ENCODE results near the gene PM20D1. TPM values are rescaled to one million over a fixed set of nuclear protein-coding genes. Genes with fewer than 3 reads are reported as not detected.

Gene PM20D1
- total and polyA plus RNA-seq, 2 donors (not counting 1 experiment from before 2014, with no cell fraction given) = 2.0 to 3.3 TPM

DNA sequence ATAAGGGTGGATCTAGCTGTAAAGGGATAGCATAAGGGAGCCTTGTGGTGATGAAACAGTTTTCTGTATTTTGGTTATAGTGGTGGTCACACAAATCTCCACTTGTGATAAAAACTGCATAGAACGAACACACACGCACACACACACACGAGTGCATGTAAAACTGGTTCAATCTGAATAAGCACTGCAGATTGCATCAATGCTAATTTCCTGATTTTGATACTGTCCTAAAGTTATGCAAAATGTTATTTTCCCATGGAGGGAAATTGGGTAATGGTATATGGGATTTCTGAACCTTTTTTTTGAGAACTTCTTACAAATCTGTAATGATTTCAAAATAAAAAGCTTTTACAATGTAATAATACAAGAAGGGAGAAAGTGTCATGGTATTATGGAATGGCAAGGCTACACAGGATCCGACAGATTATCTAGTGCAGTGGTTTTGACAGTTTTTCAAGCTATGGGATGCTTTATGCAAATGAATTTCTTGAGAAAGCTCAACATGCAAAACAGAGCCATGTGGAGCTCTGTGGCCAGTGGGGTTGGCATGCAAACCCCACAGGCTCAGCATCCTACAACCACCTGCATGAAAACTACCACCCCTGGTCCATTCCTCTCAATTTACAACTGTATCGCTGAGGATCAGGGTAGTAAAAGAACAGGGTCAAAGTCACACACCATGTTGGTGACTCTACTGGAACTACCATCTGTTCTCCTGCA is 55.8 kb downstream of the PM20D1 start:
- ATAC-seq (ENCODE audit: low read depth) = peak; percentile 58
- no peak overlapping the region for H3K4me3 Mint-ChIP-seq
- CTCF ChIA-PET = interaction anchor here (0.6 to 12.1 kb wide), 12 partner anchors 11 to 317 kb away, joined by 3 to 434 read pairs (median 15); no protein-coding TSS in a partner anchor

More for the DNA sequence above, 55.8 kb downstream of the PM20D1 start:
- H3K27me3 Mint-ChIP-seq = no peaks in the 10 kb centered on the region
- Histone ChIP-seq H2AFZ (ENCODE audit: insufficient read depth, low read depth, low read length, poor library complexity, severe bottlenecking) (no peak overlapping the region), H3K4me1 (ENCODE audit: control insufficient read depth in 2 of 2, insufficient read depth in 2 of 2, low read length in 2 of 2) (peaks cover 5 to 27% of the 10 kb centered on the region in 2 donors), H3K9ac (ENCODE audit: low read length) (no peak overlapping the region), H3K36me3 (replicated peaks in 1 of 2; ENCODE audit: control extremely low read depth in 1 of 2, control insufficient read depth in 1 of 2, extremely low read depth in 1 of 2, insufficient read depth in 2 of 2, low read length in 1 of 2) (peaks cover 0 to 62% of the 10 kb centered on the region in 2 experiments), H3K79me2 (ENCODE audit: control insufficient read depth, insufficient read depth, low read length) (no peaks in the 10 kb centered on the region), H3K27me3 (replicated peaks in 1 of 4; ENCODE audit: control extremely low read depth in 1 of 4, control insufficient read depth in 3 of 4, insufficient read depth in 4 of 4, low read length in 3 of 4) (no peaks in the 10 kb centered on the region), H3K9me3 (ENCODE audit: control extremely low read depth in 1 of 3, control insufficient read depth in 2 of 3, insufficient read depth in 1 of 3, low read length in 2 of 3) (no peaks in the 10 kb centered on the region), H3K27ac (ENCODE audit: low read length in 2 of 2) (no peak overlapping the region), H3K4me3 (ENCODE audit: control extremely low read depth in 1 of 5, extremely low read depth in 1 of 5, insufficient read depth in 1 of 5, low read depth in 2 of 5, low read length in 4 of 5) (no peak overlapping the region), H3K4me2 (replicated peaks; ENCODE audit: low read depth, low read length, poor library complexity, severe bottlenecking) (no peak overlapping the region), H4K20me1 (ENCODE audit: control insufficient read depth, insufficient read depth, low read length, poor library complexity, severe bottlenecking) (no peaks in the 10 kb centered on the region)
- POLR2A ChIA-PET = interaction anchor here (1.3 kb wide), 1 partner anchor 64 kb away, joined by 3 read pairs; no protein-coding TSS in a partner anchor
- no peaks in the 10 kb centered on the region for H3K9me3 Mint-ChIP-seq (ENCODE audit: insufficient read depth)
- WGBS (ENCODE audit: insufficient coverage) = 60% methylated on average over 1 of the region's 5 CpGs
- intact Hi-C loops (cut with micrococcal nuclease) = no loop called here
- no peak for DNase-seq
- H3K4me1 Mint-ChIP-seq = peaks cover 27% of the 10 kb centered on the region
- peak overlapping the region; percentile 42 for H3K27ac Mint-ChIP-seq
- TF ChIP-seq, protein P1, sequence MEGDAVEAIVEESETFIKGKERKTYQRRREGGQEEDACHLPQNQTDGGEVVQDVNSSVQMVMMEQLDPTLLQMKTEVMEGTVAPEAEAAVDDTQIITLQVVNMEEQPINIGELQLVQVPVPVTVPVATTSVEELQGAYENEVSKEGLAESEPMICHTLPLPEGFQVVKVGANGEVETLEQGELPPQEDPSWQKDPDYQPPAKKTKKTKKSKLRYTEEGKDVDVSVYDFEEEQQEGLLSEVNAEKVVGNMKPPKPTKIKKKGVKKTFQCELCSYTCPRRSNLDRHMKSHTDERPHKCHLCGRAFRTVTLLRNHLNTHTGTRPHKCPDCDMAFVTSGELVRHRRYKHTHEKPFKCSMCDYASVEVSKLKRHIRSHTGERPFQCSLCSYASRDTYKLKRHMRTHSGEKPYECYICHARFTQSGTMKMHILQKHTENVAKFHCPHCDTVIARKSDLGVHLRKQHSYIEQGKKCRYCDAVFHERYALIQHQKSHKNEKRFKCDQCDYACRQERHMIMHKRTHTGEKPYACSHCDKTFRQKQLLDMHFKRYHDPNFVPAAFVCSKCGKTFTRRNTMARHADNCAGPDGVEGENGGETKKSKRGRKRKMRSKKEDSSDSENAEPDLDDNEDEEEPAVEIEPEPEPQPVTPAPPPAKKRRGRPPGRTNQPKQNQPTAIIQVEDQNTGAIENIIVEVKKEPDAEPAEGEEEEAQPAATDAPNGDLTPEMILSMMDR (IDR thresholded peaks at IDR 0.05) = no peak
- TF ChIP-seq EZH2 (IDR thresholded peaks at IDR 0.05; ENCODE audit: borderline replicate concordance, insufficient read depth, low read depth, low read length, poor library complexity, severe bottlenecking) = no peak
